Measurements from ENCODE around the gene MZT2B.
"Not testable (repeated sequence)": the region's sequence is repeated elsewhere in the genome, so short reads cannot be mapped to it uniquely, and the experiment has no call there.

The MZT2B gene

DNA sequence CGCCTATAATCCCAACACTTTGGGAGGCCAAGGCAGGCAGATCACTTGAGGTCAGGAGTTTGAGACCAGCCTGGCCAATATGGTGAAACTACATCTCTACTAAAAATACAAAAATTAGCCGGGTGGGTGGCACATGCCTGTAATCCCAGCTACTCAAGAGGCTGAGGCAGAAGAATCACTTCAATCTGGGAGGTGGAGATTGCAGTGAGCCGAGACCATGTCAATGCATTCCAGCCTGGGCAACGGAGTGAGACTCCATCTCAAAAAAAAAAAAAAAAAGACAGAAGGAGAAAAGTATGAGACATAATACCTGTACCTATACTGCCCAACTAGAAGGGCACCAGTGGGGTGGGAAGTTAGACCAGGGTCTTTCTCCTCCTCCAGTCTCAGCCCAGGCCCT, 22.7 kb upstream of the MZT2B start:
- not testable (repeated sequence) for ATAC-seq, H3K4me3 Mint-ChIP-seq, H3K27ac Mint-ChIP-seq, H3K9me3 Mint-ChIP-seq, H3K27me3 Mint-ChIP-seq, DNase-seq
- peaks cover 18% of the 10 kb centered on the region for H3K4me1 Mint-ChIP-seq

DNA sequence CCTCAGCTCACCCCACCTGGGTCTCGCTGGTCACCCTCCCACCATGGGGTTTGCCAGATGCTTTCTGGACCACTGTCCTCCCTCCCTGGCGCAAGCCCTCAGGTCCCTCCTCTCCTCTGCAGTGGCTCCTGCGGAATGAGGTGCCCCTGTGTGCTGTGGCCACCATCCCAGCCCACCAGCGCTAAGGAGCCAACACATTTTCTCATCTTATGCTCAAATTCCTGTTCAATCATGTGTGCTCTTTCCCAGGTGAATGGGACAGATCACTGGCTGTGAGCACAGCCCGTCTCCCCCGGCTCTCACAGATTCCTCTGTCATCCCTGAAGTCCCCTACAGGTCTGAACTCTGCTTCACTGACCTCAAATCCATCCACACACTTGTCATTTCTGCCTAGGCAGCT, 21.9 kb upstream of the MZT2B start:
- peaks cover 18% of the 10 kb centered on the region for H3K4me1 Mint-ChIP-seq
- ATAC-seq: no peak
- no peaks in the 10 kb centered on the region for H3K27me3 Mint-ChIP-seq
- H3K4me3 Mint-ChIP-seq: no peak overlapping the region
- no peak overlapping the region for H3K27ac Mint-ChIP-seq
- no peaks in the 10 kb centered on the region for H3K9me3 Mint-ChIP-seq
- DNase-seq: no peak

DNA sequence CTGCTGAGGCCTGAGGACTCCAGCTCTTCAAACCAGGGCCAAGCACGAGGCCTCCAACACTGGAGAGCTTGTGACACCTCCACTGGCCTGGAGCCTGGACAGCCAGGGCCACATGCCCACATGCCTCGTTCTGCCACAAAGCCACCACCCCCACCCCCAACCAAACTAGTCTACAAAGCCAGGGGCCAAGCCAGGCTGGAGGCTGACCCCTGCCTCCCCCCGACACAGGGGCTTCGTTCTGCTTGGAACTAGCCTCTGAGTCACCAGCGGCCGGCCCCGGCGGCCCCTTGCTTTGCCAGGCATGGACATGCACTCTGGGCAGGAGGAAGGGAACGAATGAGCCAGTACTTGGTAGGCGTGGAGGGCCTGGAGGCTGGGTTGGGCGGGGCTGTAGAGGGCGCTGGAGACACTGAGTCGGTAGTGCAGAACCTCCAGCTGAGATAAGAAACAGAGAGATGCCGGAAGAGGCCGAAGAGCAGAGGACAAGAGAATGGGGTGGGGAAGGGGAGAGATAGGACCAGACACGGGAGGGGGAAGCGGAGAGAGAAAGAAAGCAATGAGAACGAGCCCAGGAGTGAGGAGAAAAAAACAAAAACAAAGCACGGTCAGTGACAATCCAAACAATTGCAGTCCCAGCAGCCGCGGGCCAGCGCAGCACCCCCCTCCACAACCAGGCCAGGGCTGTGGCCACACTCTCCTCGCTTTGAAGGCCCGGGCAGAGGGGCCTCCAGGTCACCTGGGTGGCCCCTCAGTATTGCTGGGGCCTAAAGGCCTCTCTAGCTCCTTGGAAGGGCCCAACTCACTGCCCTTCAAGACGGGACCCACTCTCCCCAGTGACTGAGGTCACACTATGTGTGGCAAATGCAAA, 21.0 kb upstream of the MZT2B start:
- H3K4me3 Mint-ChIP-seq, H3K27me3 Mint-ChIP-seq, DNase-seq, ATAC-seq, H3K9me3 Mint-ChIP-seq: not testable (repeated sequence)
- peaks cover 18% of the 10 kb centered on the region for H3K4me1 Mint-ChIP-seq
- H3K27ac Mint-ChIP-seq: peak overlapping the region; percentile 19 to 92

DNA sequence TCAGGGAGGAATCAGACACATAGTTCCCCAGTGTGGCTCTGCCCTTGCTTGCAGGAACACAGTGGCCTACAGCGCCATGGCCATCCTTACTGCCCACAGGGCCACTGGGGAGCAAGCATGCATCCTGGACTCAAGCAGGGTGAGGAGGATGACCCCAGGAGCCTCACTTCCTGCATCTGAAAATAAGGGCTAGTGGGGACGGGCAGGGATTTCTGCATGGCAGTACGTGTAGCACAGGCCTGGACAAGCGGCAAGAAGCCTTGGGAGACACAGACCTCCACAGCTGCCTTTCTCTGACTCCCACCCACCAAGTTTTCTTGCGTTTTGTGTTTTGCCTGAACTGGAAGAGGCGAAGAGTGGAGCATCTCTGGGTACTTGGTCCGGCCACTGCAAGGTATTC, 19.6 kb upstream of the MZT2B start:
- not testable (repeated sequence) for ATAC-seq

DNA sequence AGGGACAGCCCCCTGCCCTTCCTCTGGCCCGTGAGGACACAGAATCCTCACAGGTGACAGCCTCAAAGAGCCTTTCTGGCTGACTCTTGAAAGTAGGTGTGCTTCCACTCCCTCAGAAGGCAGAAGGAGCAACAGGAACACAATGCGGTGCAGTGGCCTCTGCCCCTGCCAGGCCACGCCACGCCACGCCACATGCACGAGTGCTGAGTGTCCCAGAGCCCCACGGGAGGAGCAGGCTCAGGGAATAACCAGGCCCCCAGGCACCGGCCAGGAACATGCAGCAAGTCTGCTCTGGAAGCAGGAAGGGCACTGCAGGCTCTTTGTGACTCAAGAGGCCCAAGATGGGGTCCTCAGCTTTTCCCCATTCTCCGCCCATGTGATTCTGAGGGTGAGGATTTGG, 19.1 kb upstream of the MZT2B start:
- Mint-ChIP-seq H3K4me1 (peaks cover 7% of the 10 kb centered on the region), H3K4me3 (no peak overlapping the region), H3K27ac (peak overlapping the region in 1 of 2 donors; percentile 19), H3K27me3 (no peaks in the 10 kb centered on the region), H3K9me3 (no peaks in the 10 kb centered on the region)
- ATAC-seq: no peak
- DNase-seq: no peak

More for the DNA sequence above, 19.6 kb upstream of the MZT2B start:
- not testable (repeated sequence) for H3K27ac Mint-ChIP-seq, H3K27me3 Mint-ChIP-seq, H3K9me3 Mint-ChIP-seq, DNase-seq, H3K4me3 Mint-ChIP-seq
- peaks cover 12% of the 10 kb centered on the region for H3K4me1 Mint-ChIP-seq

DNA sequence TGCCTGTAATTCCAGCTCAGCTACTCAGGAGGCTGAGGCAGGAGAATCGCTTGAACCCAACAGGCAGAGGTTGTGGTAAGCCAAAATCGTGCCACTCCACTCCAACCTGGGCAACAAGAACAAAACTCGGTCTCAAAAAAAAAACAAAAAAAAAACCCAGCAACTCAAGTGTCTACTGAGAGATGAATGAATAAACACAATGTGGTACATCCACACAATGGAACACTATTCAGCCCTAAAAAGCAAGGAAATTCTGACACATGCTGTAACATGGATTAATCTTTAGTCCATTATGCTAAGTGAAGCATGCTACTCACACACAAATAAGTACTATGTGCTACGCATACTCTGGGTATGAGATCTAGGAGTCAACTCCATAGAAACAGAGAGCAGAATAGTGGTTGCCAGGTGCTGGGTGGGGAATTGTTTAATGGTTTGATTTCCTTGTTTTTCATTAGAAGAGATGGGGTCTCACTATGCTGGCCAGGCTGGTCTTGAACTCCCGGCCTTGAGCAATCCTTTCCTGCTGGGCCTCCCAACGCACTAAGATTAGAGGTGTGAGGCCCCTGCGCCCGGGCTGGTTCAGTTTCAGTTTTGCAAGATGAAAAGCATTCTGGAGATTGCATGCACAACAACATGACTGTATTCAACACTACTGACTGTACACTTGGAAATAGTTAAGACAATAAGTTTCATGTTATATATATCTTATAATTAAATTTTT, 16.6 kb upstream of the MZT2B start:
- no peaks in the 10 kb centered on the region for H3K27me3 Mint-ChIP-seq
- no peak overlapping the region for H3K4me3 Mint-ChIP-seq
- no peak for DNase-seq
- peaks cover 7% of the 10 kb centered on the region for H3K4me1 Mint-ChIP-seq
- no peaks in the 10 kb centered on the region for H3K9me3 Mint-ChIP-seq
- no peak for ATAC-seq
- H3K27ac Mint-ChIP-seq: no peak overlapping the region

- peak overlapping the region in 1 of 2 donors; percentile 67 for H3K27ac Mint-ChIP-seq
- H3K4me3 Mint-ChIP-seq, H3K4me1 Mint-ChIP-seq, H3K27me3 Mint-ChIP-seq, DNase-seq, H3K9me3 Mint-ChIP-seq, ATAC-seq: not testable (repeated sequence)
Measured at GRCh38 chr2:130166611-130167010, 15.5 kb upstream of the MZT2B start.

DNA sequence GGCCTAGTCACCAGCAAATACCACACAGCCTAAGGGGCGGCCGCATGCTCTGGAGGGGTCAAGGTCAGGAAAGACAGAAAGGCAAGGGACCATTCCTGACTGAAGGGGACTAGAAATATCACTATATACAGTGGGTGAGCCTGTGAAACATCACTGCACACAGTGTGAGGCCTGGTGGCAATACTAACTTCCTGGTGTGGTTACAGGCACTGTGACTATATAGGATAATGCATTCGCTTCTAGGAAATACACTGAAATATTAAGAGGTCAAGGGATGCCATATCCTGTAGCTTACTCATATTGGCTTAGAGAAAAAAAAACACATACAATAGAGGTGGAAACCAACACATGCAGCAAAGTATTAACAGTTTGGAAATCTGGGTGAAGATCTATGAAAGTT, 12.9 kb upstream of the MZT2B start:
- peak; percentile 97 for ATAC-seq

DNA sequence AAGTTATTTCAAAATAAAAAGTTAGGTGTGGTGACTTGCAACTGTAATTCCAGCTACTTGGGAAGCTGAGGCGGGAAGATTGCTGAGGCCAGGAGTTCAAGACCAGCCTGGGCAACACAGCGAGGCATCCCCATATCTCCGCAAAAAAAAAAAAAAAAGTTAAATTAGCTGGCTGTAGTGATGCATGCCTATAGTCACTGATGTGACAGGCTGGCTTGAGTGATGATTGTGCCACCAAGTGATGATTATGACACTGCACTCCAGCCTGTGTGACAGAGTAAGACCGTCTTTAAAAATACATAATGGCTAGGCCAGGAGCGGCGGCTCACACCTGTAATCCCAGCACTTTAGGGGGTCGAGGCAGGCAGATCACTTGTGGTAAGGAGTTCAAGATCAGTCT, 12.2 kb upstream of the MZT2B start:
- Mint-ChIP-seq H3K4me3 (no peak overlapping the region), H3K4me1 (peaks cover 7% of the 10 kb centered on the region), H3K9me3 (no peaks in the 10 kb centered on the region), H3K27ac (peak overlapping the region in 1 of 2 donors; percentile 69), H3K27me3 (no peaks in the 10 kb centered on the region)
- ATAC-seq (no peak), DNase-seq (no peak)

More for the DNA sequence above, 12.9 kb upstream of the MZT2B start:
- peak overlapping the region in 1 of 2 donors; percentile 93 for H3K27ac Mint-ChIP-seq
- H3K4me3 Mint-ChIP-seq, H3K9me3 Mint-ChIP-seq, DNase-seq, H3K4me1 Mint-ChIP-seq, H3K27me3 Mint-ChIP-seq: not testable (repeated sequence)

DNA sequence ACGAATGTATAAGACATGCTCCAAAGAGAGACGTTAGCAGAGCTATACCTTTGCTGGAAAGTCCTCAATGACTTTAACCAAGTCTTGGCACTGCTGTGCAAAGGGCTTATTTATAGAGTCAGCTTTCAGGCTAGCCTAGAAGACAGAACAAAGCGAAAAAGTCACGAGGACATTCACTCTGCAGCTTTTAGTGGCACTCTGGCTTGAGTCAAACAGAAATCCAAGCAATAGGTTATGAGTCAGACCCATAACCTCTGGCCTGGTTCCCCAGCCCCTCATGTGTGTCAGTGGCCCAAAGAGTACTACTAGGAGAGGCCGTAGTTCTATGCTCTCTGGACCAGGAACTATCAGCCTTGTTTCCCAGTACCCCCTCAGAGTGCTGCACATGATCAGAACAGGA, 7.2 kb upstream of the MZT2B start:
- not testable (repeated sequence) for H3K27me3 Mint-ChIP-seq, DNase-seq, H3K27ac Mint-ChIP-seq, H3K9me3 Mint-ChIP-seq, H3K4me3 Mint-ChIP-seq
- ATAC-seq: peak; percentile 58
- peaks cover 14% of the 10 kb centered on the region for H3K4me1 Mint-ChIP-seq

GRCh38 chr2:130180404-130181324, 1.4 kb upstream of the MZT2B start:
- ATAC-seq, H3K27me3 Mint-ChIP-seq, DNase-seq, H3K9me3 Mint-ChIP-seq: not testable (repeated sequence)
- Mint-ChIP-seq H3K4me3 (peak overlapping the region; percentile 90), H3K27ac (peak overlapping the region; percentile 94 to 98), H3K4me1 (peaks cover 32% of the 10 kb centered on the region)

- no peaks in the 10 kb centered on the region for H3K9me3 Mint-ChIP-seq
- H3K27me3 Mint-ChIP-seq: no peaks in the 10 kb centered on the region
- peak; percentile 97 to 98 for DNase-seq
- H3K4me3 Mint-ChIP-seq: peak within 1 kb of the TSS; percentile 90
- H3K27ac Mint-ChIP-seq: peak within 1 kb of the TSS; percentile 94 to 98
- peak; percentile 76 for ATAC-seq
- H3K4me1 Mint-ChIP-seq: peaks cover 39% of the 10 kb centered on the region
Measured at GRCh38 chr2:130181325-130181879, 660 bp upstream of the MZT2B start, which contains the start of gene SMPD4. Gene SMPD4, minus strand, starts transcription at chr2:130181602. Its CDS starts 5,010 bp downstream, at chr2:130176592.

DNA sequence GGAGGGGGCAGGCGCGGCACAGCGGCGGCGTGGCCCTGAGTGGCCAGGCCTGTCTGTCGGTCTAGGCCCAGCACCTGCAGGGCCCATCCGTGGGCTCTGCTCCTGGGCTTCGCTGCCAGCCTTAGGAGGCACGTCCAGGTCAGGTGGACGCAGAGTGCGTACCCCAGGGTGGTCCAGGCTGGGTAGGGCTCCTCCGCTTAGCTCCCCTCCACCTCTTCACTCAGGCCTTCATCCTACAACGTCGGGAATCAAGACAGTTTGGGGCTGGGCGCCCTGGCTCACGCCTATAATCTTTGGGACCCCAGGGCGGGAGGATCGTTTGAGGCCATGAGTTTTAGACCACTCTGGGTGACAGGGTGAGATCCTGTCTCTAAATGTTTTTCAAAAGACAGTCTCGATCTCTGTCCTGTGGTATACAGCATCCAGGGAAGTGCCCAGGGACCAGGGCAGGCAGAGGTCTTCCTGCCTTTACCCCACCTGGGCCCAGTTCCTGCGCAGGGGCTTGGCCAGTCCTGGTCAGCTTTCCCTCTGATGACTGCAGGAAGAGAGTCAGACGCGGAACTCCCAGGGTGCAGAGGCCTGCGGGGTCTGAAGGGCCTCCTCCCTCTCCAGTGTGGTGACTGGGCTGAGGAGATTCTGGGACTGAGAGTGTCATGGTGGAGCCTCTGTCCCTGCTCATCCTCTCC, 907 bp downstream of the MZT2B start:
- H3K9me3 Mint-ChIP-seq, H3K27me3 Mint-ChIP-seq, DNase-seq: not testable (repeated sequence)
- peak overlapping the region; percentile 84 to 87 for H3K4me3 Mint-ChIP-seq
- H3K27ac Mint-ChIP-seq: peak overlapping the region; percentile 88 to 95
- H3K4me1 Mint-ChIP-seq: peaks cover 35% of the 10 kb centered on the region
- peak; percentile 21 for ATAC-seq

- DNase-seq (no peak), ATAC-seq (no peak)
- Mint-ChIP-seq H3K27ac (peak overlapping the region; percentile 88 to 95), H3K4me3 (peak overlapping the region; percentile 84 to 87), H3K9me3 (no peaks in the 10 kb centered on the region), H3K4me1 (peaks cover 31% of the 10 kb centered on the region), H3K27me3 (no peaks in the 10 kb centered on the region)
Measured at GRCh38 chr2:130183512-130184373, 1.7 kb downstream of the MZT2B start.
